CD4-positive, alpha-beta T cell treated with Interleukin-17A for 1 hour (primary cell): ENCODE results near the gene TTC27.

Experiments used
- DNase-seq: peaks from one replicate; pipeline ENCODE4 v3.0.0-alpha.2; 2020

TTC27 gene

GRCh38 chr2:32760628-32761027 lies 132.8 kb downstream of the TTC27 start:
- no peak for DNase-seq

DNA sequence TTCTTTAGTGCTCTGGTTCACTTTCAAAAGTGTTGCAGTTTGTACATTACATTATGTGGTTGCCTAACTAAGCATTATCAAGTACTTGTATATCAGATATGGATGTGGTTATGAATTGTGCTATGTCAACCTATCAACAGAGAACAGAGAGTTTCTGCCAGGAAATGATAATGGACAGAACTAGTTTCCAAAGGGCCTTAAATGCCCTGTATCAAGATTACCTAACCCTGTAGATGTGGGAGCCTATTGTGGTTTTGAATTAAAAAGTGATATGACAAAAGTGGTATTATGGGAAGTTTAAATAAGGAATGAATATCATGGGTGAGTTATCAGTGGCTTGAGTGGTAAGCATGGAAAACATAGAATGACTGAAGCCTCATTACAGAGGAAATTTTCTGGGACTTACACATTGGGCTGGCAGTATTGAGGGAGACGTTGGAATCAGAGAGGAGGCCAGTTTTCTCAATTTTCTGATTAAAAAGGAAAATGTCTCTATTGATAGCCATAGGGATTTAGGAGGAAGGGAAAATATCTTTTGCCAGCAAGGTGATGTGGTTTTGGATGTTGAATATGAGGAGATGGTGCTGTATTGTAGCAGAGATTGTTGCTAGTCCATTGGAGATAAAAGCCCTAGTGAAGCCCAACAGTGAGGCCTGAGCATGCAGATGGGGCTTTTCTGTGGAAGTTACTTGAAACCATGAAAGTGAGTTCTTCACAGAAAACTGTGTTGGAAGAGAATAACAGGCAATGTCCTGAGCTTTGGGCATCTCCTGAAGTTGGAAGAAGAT lies 140.7 kb downstream of the TTC27 start:
- no peak for DNase-seq

DNA sequence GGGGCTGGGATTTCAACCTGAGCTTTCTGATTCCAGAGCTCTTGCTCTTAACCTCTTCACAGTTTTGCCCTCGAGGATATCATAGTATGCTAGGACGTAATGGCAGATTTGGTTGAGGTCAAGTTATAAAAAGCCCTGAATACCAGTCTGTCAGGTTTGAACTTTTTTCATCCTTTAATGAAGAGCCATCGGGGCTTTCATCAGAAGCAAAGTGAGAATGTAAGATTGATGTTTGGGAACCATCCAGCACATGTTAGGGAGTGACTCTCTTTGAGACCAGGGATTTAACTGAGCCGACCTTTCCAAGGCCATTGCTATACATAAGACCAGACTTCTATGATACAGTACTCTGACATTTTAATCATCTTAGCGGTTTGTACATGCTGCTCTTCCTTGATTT lies 142.5 kb downstream of the TTC27 start:
- no peak for DNase-seq

- peak; percentile 2 for DNase-seq
Observed at GRCh38 chr2:32772638-32773447, 145.0 kb downstream of the TTC27 start.

DNA sequence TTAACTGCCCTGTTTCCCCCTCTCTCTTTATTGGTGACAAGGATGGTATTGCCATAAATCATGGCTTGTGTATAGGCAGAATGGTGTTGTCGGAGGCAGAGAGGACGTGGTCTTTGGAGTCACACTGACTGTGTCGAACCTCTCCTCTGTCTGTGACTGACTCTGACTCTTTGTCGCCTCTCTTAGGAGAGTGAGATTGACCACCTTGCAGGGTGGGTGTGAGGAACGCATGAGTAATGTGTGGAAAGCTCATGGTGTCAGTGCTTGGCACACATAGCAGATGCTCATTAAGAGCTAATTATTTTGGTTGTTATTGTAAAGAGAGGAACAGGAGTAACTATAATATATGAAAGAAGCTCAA lies 145.6 kb downstream of the TTC27 start:
- DNase-seq, result no peak

DNA sequence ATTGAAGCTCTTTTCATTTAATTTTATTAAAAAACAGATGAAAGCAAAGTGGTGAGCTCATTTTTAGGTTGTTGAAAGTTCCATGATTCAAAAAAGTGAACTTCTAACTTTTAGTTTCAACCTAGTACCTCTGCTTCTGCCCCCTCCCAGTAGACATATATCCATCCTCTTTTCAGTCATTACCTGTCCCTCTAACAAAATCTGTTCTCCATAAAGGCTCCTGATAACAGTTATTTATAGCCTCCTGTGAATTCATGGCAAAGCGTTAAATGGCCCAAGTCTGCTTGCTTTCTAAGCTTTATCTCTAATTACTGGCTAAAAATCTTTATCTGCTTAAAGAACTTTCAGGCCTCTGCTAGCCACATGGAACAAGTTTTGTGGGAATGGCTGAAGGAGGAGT lies 148.1 kb downstream of the TTC27 start:
- DNase-seq, result no peak

GRCh38 chr2:32777714-32778113 lies 149.9 kb downstream of the TTC27 start:
- no peak for DNase-seq

DNA sequence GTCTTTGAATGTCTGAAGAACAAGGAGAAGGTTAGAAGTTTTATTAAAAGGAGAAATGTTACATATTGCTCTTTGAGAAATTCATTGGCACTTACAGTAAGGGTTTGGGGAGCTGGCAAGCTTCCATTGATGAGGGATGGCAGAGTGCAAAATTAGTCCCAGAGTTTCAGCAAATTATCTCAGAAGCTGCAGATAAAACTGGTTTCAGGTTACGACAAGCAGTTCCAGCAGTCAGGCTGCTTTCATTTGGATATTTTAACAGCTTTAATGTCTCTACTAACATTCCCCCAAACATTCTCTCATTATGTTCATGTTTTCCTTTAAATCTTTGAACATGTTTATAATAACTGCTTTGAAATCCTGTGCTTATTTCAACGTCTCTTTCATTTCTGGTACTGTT lies 153.1 kb downstream of the TTC27 start:
- DNase-seq, result no peak

DNA sequence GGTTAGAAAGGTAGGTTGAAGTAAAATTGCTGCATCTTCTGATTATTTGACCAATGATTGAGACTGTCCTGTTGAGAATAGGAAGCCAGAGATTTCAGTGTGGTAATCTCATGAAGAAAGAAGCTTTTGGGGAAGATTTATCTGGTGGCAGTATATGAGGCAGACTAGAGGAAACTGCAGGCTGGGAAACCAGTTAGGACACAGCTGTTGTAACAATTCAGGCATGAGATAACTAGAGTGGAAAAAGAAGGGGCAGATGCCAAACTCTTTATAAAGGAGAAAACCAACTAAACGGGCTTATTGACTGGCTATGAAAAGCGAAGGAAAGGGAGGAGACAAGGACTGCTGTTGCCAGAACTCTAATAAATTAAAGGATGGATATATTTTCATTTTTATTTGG lies 155.6 kb downstream of the TTC27 start:
- no peak for DNase-seq

GRCh38 chr2:32783933-32784332 lies 156.1 kb downstream of the TTC27 start:
- DNase-seq, result no peak

DNA sequence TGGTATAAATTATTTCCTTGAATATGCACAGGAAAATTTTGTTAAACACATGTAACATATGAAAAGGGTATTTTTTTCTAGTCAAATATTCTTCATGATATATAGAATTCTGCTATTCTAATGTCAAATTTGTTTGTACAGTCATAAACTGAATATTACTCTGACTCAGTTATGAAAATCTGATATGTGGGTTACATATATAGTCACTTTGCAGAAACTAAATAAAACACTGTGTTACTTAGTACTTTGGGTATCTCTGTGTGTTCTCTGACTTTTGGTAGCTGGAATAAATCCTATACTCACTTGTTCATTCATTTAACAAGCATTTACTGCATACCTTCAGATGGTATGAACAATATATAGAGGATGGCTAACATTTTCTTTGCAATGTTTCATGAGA lies 159.4 kb downstream of the TTC27 start:
- no peak for DNase-seq

GRCh38 chr2:32788114-32788513 lies 160.3 kb downstream of the TTC27 start:
- DNase-seq, result no peak

DNA sequence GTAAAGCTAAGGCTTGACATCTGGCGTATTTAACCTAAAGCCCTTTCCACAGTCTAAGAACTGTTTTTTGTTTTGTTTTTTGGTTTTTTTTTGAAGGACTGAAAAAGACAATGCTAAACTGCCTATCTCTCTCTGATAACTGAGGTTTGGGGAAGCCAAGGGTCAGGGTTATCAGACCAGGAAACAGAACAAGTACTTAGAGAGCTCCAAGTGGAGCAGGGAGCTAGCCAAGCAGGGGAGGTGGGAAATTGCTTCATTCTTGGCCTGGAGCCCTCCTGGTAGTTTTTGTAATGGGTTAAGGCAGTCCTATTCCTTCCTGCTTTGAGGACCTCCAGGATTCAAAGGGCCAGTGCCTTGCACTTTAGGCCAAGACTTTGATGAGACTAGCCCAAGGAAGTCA lies 164.6 kb downstream of the TTC27 start:
- DNase-seq, result no peak

DNA sequence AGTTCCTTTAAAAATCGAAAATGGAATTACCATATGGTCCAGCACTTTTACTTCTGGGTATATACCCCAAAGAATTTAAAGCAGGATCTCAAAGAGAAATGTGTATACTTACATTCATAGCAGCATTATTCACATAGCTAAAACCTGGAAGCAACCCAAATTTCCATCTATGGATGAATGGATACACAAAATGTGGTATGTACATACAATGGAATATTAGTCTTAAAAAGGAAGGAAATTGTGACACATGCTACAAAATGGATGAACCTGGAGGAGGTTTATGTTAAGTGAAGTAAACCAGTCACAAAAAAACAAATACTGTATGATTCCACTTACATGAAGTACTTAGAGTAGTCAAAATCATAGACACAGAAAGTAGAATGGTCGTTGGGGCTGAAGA lies 171.0 kb downstream of the TTC27 start:
- no peak for DNase-seq

- no peak for DNase-seq
Observed at GRCh38 chr2:32801741-32802140, 173.9 kb downstream of the TTC27 start.

DNA sequence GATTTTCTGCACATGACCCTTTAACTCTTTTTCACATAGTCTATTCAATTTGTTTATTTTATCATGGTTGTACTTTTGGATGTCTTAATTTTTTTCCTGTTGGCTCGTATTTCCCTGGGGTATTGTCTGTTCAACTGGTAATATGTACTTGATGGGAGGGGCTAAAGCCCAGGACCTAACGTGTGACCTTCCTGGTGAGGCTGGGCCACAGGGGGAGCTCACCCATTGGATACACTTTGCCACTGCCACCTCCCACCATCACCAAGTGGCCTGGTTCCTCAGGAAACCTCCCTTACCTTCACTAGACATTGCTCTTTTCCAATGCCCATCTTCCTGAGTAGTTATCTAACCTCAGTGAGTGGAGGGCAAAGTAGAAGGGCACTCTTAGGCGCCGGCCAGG lies 175.0 kb downstream of the TTC27 start:
- no peak for DNase-seq

- no peak for DNase-seq
Observed at GRCh38 chr2:32804205-32804604, 176.4 kb downstream of the TTC27 start.

DNA sequence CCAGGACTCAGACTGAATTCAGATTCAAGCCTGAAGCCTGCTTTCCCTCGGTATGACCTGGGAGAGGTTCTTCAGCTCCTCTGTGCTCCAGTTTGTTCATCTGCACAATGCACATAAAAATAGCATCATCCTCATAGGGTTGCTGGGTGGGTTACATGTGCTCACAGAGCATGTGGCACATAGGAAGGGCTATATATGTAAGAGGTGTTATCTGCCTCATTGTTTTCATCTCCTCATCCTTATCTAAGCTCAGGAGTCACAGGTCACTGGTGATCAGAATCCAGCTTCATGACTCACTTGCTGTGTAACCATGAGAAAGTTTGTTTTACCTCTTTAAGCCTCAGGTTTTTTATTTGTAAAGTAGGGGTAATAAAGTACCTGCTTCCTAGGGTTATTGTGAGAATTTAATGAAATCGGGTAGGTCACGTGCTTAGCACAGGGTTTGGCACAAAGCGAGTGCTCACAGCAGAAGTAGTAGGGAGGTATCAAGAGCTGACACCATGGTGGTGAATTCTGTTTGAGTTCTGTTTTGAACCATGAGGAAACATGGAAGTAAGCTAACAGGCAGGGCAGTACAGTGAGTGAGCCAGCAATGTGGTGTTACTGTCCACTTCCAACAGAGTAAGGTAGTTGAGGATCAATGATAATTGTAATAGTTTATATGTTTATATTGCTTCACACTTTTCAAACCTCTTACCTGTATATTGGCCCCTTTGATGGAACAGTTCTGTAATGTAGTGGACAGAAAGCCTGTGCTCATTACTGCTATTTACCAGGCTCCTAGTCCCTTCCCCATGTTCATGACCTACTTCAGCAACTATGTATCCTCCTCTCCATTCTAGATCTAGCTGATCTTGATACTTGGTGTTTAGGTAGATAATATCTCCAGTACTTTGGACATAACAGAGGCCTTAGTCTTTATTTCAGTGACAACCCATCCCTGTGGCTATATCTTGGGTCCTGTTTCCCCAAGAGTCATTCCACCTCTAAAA lies 177.6 kb downstream of the TTC27 start:
- no peak for DNase-seq

DNA sequence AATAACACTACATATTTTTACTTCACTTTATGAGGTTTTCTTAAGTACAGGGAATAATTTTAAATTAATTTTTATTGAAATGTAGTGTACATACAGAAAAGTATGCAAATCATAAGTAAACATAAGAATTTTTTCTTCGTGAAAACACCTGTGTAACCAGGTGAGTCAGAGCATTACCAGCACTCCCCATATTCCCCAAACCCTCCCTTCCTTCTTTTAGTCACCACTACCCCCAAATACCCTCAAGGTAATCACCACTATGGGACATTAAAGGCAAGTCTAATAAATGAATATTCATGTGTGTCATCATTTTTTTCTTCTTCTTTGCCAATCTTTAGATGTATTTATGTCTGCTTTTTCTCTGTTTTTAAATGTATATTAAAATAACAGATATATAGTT lies 179.0 kb downstream of the TTC27 start:
- DNase-seq, result no peak

- no peak for DNase-seq
Observed at GRCh38 chr2:32807662-32808061, 179.8 kb downstream of the TTC27 start.

DNA sequence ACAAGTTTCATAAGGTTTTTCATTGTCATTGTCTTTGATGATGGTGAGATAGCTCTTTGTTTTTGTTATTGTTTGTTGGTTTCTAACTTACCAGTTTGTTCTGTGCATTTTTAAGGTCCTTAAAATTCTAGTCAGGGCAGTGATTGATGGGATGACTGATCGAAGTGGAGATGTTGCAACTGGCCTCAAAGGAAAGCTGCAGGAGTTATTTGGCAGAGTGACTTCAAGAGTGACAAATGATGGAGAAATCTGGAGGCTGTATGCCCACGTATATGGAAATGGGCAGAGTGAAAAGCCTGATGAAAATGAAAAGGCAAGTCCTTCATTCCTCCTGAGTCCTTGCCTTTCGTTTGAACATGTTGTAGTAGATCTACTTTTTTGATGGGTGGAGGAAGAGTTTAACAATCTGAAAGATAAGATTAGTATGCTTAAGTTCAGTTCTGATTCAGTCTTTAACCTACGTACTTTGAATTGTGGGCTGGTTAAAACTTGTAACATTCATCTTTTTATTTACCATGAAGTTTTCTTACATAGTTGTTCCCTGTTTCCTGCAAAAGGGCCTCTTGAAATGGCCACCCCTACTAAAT lies 183.2 kb downstream of the TTC27 start:
- no peak for DNase-seq

DNA sequence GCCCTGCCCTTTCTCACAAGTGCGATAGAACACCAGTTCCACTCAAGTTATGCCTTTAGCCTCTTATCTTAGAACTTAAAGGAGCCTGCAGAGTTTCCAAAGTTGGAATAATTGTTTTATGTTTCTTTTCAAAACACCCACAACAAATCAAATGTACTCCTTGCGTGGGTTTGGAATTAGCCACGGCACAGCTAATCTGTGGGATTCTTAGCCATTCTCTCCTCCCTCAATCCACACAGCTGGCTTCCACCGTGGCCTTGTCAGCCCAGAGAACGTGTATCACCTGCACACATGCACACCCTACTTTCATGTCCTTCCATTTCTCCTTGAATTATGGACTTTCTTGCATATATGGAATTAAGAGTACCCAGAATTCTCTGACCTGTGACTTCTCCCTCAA lies 183.8 kb downstream of the TTC27 start:
- no peak for DNase-seq

DNA sequence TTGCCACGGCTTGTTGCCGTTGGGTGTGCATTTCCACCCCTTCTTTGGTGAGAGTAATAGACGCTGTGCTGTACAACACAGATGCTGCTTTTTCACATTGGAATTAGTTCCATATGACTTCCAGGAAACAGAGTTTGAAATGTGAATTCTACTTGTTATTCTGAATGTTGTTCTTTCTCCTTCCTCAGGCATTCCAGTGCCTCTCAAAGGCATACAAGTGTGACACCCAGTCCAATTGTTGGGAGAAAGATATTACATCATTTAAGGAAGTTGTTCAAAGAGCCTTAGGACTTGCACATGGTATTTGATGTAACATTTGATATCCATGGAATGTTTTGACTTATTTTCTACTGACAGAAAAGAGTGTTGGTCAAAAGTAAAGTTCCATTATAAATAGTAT lies 184.5 kb downstream of the TTC27 start:
- no peak for DNase-seq
